HepG2 (cell line): ENCODE results near the gene KIF20A.

Experiments
- BCL3 ChIP-seq: sonication (generic); formaldehyde crosslinking; IDR thresholded peaks from 2 replicates; pipeline ENCODE4 v1.5.1; 2020; ENCODE audit warnings: mild to moderate bottlenecking, missing genetic modification reagents, moderate library complexity
- BRCA1 ChIP-seq: sonication (generic); formaldehyde crosslinking; IDR thresholded peaks from 2 replicates; pipeline ENCODE4 v1.4.0; 2020; ENCODE audit warnings: missing genetic modification reagents
- CTCF ChIP-seq: sonication (generic); formaldehyde crosslinking; IDR thresholded peaks from 2 replicates; pipeline ENCODE4 v1.5.0; 2020; ENCODE audit warnings: mild to moderate bottlenecking, missing genetic modification reagents, moderate library complexity
- MED13 ChIP-seq: sonication (generic); formaldehyde crosslinking; IDR thresholded peaks from 2 replicates; pipeline ENCODE4 v1.5.0; 2020; ENCODE audit warnings: missing genetic modification reagents
- NR0B2 ChIP-seq: sonication (generic); formaldehyde crosslinking; IDR thresholded peaks from 2 replicates; pipeline ENCODE4 v1.4.0; 2020; ENCODE audit warnings: mild to moderate bottlenecking, missing genetic modification reagents
- POLR2A ChIP-seq, 2 experiments: IDR thresholded peaks; 2 replicates each; pipeline ENCODE4 v1.6.1; 2011; ENCODE audit warnings: low read depth in 2 of 2, low read length in 2 of 2, mild to moderate bottlenecking in 1 of 2, moderate library complexity in 1 of 2; ENCODE audit not compliant: insufficient read depth in 1 of 2
- SNAPC2 ChIP-seq: sonication (generic); formaldehyde crosslinking; IDR thresholded peaks from 2 replicates; pipeline ENCODE4 v1.8.1; 2022; ENCODE audit warnings: mild to moderate bottlenecking, missing genetic modification reagents
- ZKSCAN8 ChIP-seq: IDR thresholded peaks from 2 replicates; pipeline ENCODE4 v1.6.1; 2016; ENCODE audit warnings: borderline replicate concordance, missing genetic modification reagents, missing compliant biosample characterization
- ZNF513 ChIP-seq: sonication (generic); formaldehyde crosslinking; conservative IDR thresholded peaks from 2 replicates; pipeline ENCODE4 v1.5.0; 2020; ENCODE audit warnings: missing genetic modification reagents
- ZNF687 ChIP-seq: sonication (generic); formaldehyde crosslinking; IDR thresholded peaks from 2 replicates; pipeline ENCODE4 v1.5.1; 2020; ENCODE audit warnings: mild to moderate bottlenecking, missing genetic modification reagents, moderate library complexity

- no peak for TF ChIP-seq BRCA1 (CRISPR knock-in tag)
- no peak for TF ChIP-seq CTCF (CRISPR knock-in tag)
- no peak for TF ChIP-seq ZKSCAN8 (CRISPR knock-in tag)
- no peak for TF ChIP-seq MED13 (CRISPR knock-in tag)
- no peak for TF ChIP-seq SNAPC2 (CRISPR knock-in tag)
- no peak for TF ChIP-seq NR0B2
- no peak for TF ChIP-seq POLR2A (IDR thresholded peaks at IDR 0.05; ENCODE audit: insufficient read depth in 1 of 2, low read depth in 2 of 2, low read length in 2 of 2)
- no peak for TF ChIP-seq ZNF513 (CRISPR knock-in tag)
- TF ChIP-seq BCL3 (CRISPR knock-in tag), result no peak
- no peak for TF ChIP-seq ZNF687 (CRISPR knock-in tag)
Measured at GRCh38 chr5:138159666-138160065, 19.2 kb upstream of the KIF20A start.
